Left lung (tissue), 10 donors: Measurements from ENCODE around the gene TRIM69. TPM values are rescaled to one million over a fixed set of nuclear protein-coding genes. Genes with fewer than 3 reads are reported as not detected.
A peak's percentile ranks its signal among the peaks of the same experiment; 100 is the strongest.

Source experiments
- ATAC-seq: fragments of 200-7000 bp; cut with Tn5 transposase; one replicate; pipeline ENCODE4 v1.9.1; 2020; ENCODE audit warnings: moderate library complexity
- DNase-seq, 4 donors: peaks; one replicate each; pipeline ENCODE4 v3.0.0-alpha.2; 2013 to 2020
- H3K27ac ChIP-seq, 2 donors: fragments of 200-600 bp; sonication (generic) in 1 of 2; one replicate each; pipeline versions ENCODE4 v1.5.0 to v1.8.0; 2020 to 2021
- H3K27me3 ChIP-seq, 2 donors: fragments of 200-600 bp; sonication (generic) in 1 of 2; one replicate each; pipeline versions ENCODE4 v1.5.0 to v1.8.0; 2020 to 2021
- H3K36me3 ChIP-seq, 2 donors: fragments of 200-600 bp; sonication (generic) in 1 of 2; one replicate each; pipeline versions ENCODE4 v1.5.0 to v1.8.0; 2020 to 2021
- H3K4me1 ChIP-seq, 2 donors: fragments of 200-600 bp; one replicate each; pipeline ENCODE4 v1.8.0; 2021
- H3K4me3 ChIP-seq, 2 donors: fragments of 200-600 bp; sonication (generic) in 1 of 2; one replicate each; pipeline versions ENCODE4 v1.5.0 to v1.8.0; 2020 to 2021; ENCODE audit warnings: mild to moderate bottlenecking in 1 of 2
- H3K9me3 ChIP-seq, 2 donors: fragments of 200-600 bp; sonication (generic) in 1 of 2; one replicate each; pipeline versions ENCODE4 v1.5.0 to v1.8.0; 2020 to 2021
- intact Hi-C, 2 donors: fragments of 100-400 bp; cut with DNase I; formaldehyde crosslinking; loops; one replicate each; pipeline versions ENCODE4 v1.11.2 to v1.14.2; 2022
- polyA plus RNA-seq, 6 donors: library from polyadenylated mRNA; unstranded; fragments of 120-200 nt; gene quantifications; one replicate each; pipeline ENCODE4 v1.2.1, GENCODE V29; 2013; ENCODE audit not compliant: insufficient read length in 6 of 6
- total RNA-seq, 2 donors: library from RNA; stranded (reverse); fragmentation: NEBNext Ultra II Directional; extraction: Animal tissue kit (Norgen Biotek cat#: 25700); gene quantifications; one replicate each; pipeline ENCODE4 v1.2.1, GENCODE V29; 2021
- TF ChIP-seq, protein P1 (sequence below), 2 donors: fragments of 200-600 bp; sonication (generic) in 1 of 2; IDR thresholded peaks; one replicate each; pipeline versions ENCODE4 v1.5.0 to v1.8.0; 2021; ENCODE audit warnings: antibody characterized with exemption in 2 of 2
- donor health status: DM: no; HTN: yes; CAD: no.
- donor health status: DM: no; HTN: no; CAD: no.

Gene TRIM69
- total and polyA plus RNA-seq, 8 donors = 15.5 to 30.8 (median 23.5) TPM

DNA sequence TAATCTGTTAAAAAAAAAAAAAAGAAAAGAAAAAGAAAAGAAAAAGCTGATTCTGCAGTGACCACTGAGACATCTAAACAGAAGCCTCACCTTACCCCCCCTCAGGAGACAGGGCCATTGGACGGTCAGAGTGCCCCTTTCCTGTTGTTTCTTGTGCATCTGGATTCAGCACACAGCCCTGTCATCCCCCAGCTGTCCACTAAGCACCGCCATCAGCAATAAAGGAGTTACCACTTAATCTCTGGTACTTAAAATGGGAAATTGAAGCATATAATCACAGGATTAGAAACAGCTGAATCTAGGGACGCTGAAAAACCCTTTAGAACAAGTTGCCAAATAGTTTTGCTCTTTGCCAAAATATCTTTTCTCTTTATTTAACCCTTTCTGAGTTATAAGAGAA is 62.5 kb downstream of the TRIM69 start:
- intact Hi-C loops = no loop called here
- H3K9me3 ChIP-seq = no peaks in the 10 kb centered on the region
- DNase-seq (peak in 1 of 4 donors; percentile 51), ATAC-seq (peak; percentile 36)
- H3K4me3 ChIP-seq = no peak overlapping the region
- TF ChIP-seq, protein P1, sequence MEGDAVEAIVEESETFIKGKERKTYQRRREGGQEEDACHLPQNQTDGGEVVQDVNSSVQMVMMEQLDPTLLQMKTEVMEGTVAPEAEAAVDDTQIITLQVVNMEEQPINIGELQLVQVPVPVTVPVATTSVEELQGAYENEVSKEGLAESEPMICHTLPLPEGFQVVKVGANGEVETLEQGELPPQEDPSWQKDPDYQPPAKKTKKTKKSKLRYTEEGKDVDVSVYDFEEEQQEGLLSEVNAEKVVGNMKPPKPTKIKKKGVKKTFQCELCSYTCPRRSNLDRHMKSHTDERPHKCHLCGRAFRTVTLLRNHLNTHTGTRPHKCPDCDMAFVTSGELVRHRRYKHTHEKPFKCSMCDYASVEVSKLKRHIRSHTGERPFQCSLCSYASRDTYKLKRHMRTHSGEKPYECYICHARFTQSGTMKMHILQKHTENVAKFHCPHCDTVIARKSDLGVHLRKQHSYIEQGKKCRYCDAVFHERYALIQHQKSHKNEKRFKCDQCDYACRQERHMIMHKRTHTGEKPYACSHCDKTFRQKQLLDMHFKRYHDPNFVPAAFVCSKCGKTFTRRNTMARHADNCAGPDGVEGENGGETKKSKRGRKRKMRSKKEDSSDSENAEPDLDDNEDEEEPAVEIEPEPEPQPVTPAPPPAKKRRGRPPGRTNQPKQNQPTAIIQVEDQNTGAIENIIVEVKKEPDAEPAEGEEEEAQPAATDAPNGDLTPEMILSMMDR (IDR thresholded peaks at IDR 0.05) = no peak
- H3K27ac ChIP-seq = no peak overlapping the region
- no peaks in the 10 kb centered on the region for H3K27me3 ChIP-seq
- no peaks in the 10 kb centered on the region for H3K36me3 ChIP-seq
- H3K4me1 ChIP-seq = no peaks in the 10 kb centered on the region

DNA sequence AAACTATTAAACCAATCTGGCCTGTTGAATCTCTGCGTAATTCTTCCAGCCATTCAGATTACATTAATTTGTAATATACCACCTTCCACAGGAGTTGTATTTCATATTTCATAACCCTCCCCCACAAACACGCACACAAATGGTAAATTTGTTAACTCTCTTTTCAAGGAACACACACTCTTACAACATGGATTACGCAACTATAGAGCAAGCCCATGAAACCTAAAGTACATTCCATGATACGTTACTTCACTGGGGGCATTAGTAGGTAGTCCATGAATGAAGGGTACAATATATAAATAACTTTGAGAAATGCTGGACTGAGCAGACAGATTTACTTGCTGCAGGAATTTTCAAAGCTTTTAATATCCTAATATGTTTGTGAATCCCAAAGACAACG is 65.0 kb downstream of the TRIM69 start:
- ATAC-seq = peak; percentile 17
- no peak for DNase-seq
- intact Hi-C loops = no loop called here
- H3K4me1 ChIP-seq = no peaks in the 10 kb centered on the region
- no peaks in the 10 kb centered on the region for H3K9me3 ChIP-seq
- H3K4me3 ChIP-seq = no peak overlapping the region
- no peak overlapping the region for H3K27ac ChIP-seq
- H3K27me3 ChIP-seq = no peaks in the 10 kb centered on the region
- H3K36me3 ChIP-seq = no peaks in the 10 kb centered on the region
- TF ChIP-seq, protein P1 (IDR thresholded peaks at IDR 0.05) = no peak

DNA sequence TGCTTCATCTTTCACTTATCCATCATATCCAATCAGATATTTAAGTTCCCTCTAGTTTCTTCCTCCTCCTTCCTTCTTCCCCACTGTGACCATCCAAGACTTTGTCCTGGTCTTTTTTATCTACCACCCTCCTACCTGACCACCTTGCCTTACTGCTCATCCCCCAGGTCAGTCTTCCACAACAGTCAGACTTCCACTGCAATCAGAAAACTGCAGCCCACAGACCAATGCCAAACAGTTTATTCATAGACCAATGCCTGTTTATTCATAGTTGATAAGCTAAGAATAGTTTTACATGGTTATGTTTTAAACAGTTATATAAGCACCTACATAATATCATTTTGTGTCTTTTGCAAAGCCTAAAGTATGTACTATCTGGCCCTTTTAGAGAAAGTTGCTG is 65.5 kb downstream of the TRIM69 start:
- TF ChIP-seq, protein P1 (IDR thresholded peaks at IDR 0.05) = no peak
- H3K9me3 ChIP-seq = no peaks in the 10 kb centered on the region
- no peaks in the 10 kb centered on the region for H3K27me3 ChIP-seq
- H3K4me3 ChIP-seq = no peak overlapping the region
- DNase-seq = no peak
- H3K4me1 ChIP-seq = no peaks in the 10 kb centered on the region
- no peak overlapping the region for H3K27ac ChIP-seq
- ATAC-seq = no peak
- H3K36me3 ChIP-seq = no peaks in the 10 kb centered on the region
- intact Hi-C loops = no loop called here

DNA sequence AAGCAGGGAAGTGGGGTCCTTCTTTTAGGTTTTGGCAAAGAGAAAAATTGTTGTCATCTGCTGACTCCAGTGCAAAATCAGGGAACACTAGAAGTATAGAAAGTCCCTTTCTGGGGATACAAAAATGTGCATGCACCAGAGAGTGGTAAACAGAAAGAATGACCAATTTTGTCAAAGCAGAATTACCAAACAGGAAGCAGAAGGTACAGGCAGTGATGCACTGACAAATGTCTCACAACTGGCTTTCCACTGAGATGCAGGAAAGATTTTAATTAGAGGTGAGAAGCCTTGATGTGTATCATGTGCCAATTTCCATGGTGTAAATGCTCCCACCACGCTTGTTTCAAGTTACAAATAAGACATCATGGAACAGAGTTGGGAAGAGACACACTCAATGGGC is 66.0 kb downstream of the TRIM69 start:
- intact Hi-C loops = no loop called here
- Histone ChIP-seq H3K4me3 (no peak overlapping the region), H3K27ac (no peak overlapping the region), H3K36me3 (no peaks in the 10 kb centered on the region), H3K27me3 (no peaks in the 10 kb centered on the region), H3K4me1 (no peaks in the 10 kb centered on the region), H3K9me3 (no peaks in the 10 kb centered on the region)
- DNase-seq = no peak
- TF ChIP-seq, protein P1 (IDR thresholded peaks at IDR 0.05) = no peak
- ATAC-seq = no peak

DNA sequence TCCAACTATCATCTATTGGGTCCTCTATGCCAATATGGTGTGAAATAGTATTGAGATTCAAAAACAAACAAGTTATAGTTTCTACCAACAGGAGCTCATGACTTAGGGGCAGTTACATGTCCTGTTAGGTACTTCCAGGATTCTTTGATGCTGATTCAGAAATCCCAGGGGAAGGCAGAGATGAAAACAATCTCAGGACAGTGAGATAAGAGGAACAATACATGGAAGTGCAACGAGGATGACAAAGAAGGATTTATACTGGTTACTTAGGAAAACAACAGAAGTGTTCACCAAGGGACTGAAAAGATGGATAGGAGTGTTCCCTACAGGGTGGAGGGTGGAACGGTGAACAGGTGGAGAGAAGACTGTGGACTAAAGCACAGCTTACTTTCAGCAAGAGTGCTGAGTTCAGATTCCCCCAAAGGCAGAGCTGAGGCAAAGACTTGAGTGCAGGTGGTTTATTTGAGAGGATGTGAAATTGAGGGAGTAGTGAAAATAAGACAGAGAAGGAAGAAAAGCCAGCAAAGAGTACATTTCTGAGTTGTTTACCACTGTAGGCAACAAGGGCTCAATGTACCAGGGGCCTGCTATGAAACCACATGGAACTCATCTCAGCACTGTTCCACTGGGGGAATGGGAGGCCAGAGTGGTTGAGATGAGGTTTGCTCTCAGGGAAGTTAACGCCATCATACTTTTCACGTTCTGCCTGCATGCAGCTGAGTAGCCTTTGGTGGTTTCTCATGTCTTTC is 68.1 kb downstream of the TRIM69 start:
- Histone ChIP-seq H3K36me3 (no peaks in the 10 kb centered on the region), H3K27ac (no peak overlapping the region), H3K27me3 (no peaks in the 10 kb centered on the region), H3K4me3 (no peak overlapping the region), H3K9me3 (no peaks in the 10 kb centered on the region), H3K4me1 (no peaks in the 10 kb centered on the region)
- DNase-seq = no peak
- intact Hi-C loops = no loop called here
- no peak for ATAC-seq
- TF ChIP-seq, protein P1 (IDR thresholded peaks at IDR 0.05) = no peak
